Measurements from ENCODE around the gene INSM1.

GRCh38 chr20:20367575-20368417 is at the start of gene INSM1:
- TF ChIP-seq CTCF (IDR thresholded peaks at IDR 0.05): no peak
- TF ChIP-seq EP300 (IDR thresholded peaks at IDR 0.05): no peak
- TF ChIP-seq POLR2A (IDR thresholded peaks at IDR 0.05): no peak
- no peak for TF ChIP-seq POLR2AphosphoS5 (IDR thresholded peaks at IDR 0.05)

All from sigmoid colon (tissue), 4 donors.